Neural progenitor cell (in vitro differentiated cells): ENCODE results near the gene ARAP2. TPM values are rescaled to one million over a fixed set of nuclear protein-coding genes. Genes with fewer than 3 reads are reported as not detected.
A peak's percentile ranks its signal among the peaks of the same experiment; 100 is the strongest.

Experiments used
- DNase-seq: peaks from one replicate; pipeline ENCODE4 v3.0.0-alpha.2; 2016; ENCODE audit warnings: low spot score
- H2AFZ ChIP-seq: fragments of 200-600 bp; sonication (generic); replicated peaks from 2 replicates; pipeline ENCODE4 v1.6.1; 2016; ENCODE audit warnings: antibody characterized with exemption
- H3F3A ChIP-seq: fragments of 200-600 bp; sonication (generic); 2 replicates; pipeline ENCODE4 v1.6.1; 2016; ENCODE audit warnings: antibody characterized with exemption, low read depth
- H3K27ac ChIP-seq: fragments of 200-600 bp; sonication (generic); 2 replicates; pipeline ENCODE4 v1.5.1; 2016; ENCODE audit warnings: mild to moderate bottlenecking
- H3K27me3 ChIP-seq: fragments of 200-600 bp; sonication (generic); 2 replicates; pipeline ENCODE4 v1.6.1; 2016; ENCODE audit warnings: mild to moderate bottlenecking, moderate library complexity
- H3K36me3 ChIP-seq: fragments of 200-600 bp; sonication (generic); 2 replicates; pipeline ENCODE4 v1.5.1; 2016
- H3K4me1 ChIP-seq: fragments of 200-600 bp; sonication (generic); 2 replicates; pipeline ENCODE4 v1.6.1; 2016; ENCODE audit warnings: mixed run types
- H3K4me2 ChIP-seq: fragments of 200-600 bp; sonication (generic); 2 replicates; pipeline ENCODE4 v1.6.1; 2016
- H3K4me3 ChIP-seq: fragments of 200-600 bp; sonication (generic); 2 replicates; pipeline ENCODE4 v1.5.1; 2016
- H3K79me2 ChIP-seq: fragments of 200-600 bp; sonication (generic); 2 replicates; pipeline ENCODE4 v1.6.1; 2016; ENCODE audit warnings: low read depth
- H3K9ac ChIP-seq: fragments of 200-600 bp; sonication (generic); 2 replicates; pipeline ENCODE4 v1.6.1; 2016
- H3K9me3 ChIP-seq: fragments of 200-600 bp; sonication (generic); 2 replicates; pipeline ENCODE4 v1.5.1; 2016; ENCODE audit warnings: low read depth
- H4K20me1 ChIP-seq: fragments of 200-600 bp; sonication (generic); 2 replicates; pipeline ENCODE4 v1.6.1; 2016; ENCODE audit warnings: low read depth
- H3K27ac Mint-ChIP-seq: 3 replicates; pipeline ENCODE4 v1.8.0; 2021; ENCODE audit warnings: mixed read lengths
- H3K27me3 Mint-ChIP-seq: 2 replicates; pipeline ENCODE4 v1.8.0; 2022; ENCODE audit warnings: low read depth, mild to moderate bottlenecking, inconsistent platforms, moderate library complexity, mixed read lengths; ENCODE audit not compliant: insufficient read depth
- H3K36me3 Mint-ChIP-seq: 3 replicates; pipeline ENCODE4 v1.8.0; 2021; ENCODE audit warnings: mixed read lengths
- H3K4me1 Mint-ChIP-seq: 3 replicates; pipeline ENCODE4 v1.8.0; 2021; ENCODE audit warnings: mixed read lengths
- H3K4me3 Mint-ChIP-seq: 3 replicates; pipeline ENCODE4 v1.8.0; 2021; ENCODE audit warnings: mild to moderate bottlenecking, moderate library complexity, mixed read lengths
- H3K9me3 Mint-ChIP-seq: 3 replicates; pipeline ENCODE4 v1.8.0; 2020; ENCODE audit warnings: mixed read lengths
- CTCF ChIP-seq: fragments of 200-600 bp; sonication (generic); IDR thresholded peaks from 2 replicates; pipeline ENCODE4 v1.5.1; 2017; ENCODE audit warnings: antibody characterized with exemption, mild to moderate bottlenecking
- EZH2 ChIP-seq: fragments of 200-600 bp; sonication (generic); IDR thresholded peaks from 2 replicates; pipeline ENCODE4 v1.6.1; 2017; ENCODE audit warnings: antibody characterized with exemption, mild to moderate bottlenecking, moderate library complexity
- EZH2phosphoT487 ChIP-seq: fragments of 200-600 bp; sonication (generic); IDR thresholded peaks from 2 replicates; pipeline ENCODE4 v1.6.1; 2017; ENCODE audit warnings: antibody characterized with exemption
- total RNA-seq: library from RNA; depleted of rRNA; stranded (reverse); fragments of >200 nt; gene quantifications from 2 replicates; pipeline ENCODE4 v1.2.3, GENCODE V29; 2015; ENCODE audit warnings: low replicate concordance

Gene ARAP2
- 0.87 and 1.6 TPM in 2 replicates for total RNA-seq

- no peaks in the 10 kb centered on the region for H3K9me3 Mint-ChIP-seq
- peaks cover 15% of the 10 kb centered on the region for H3K27me3 Mint-ChIP-seq
- H3F3A ChIP-seq = peaks cover 7% of the 10 kb centered on the region
- H3K4me2 ChIP-seq = peak within 1 kb of the TSS; percentile 82
- no peak within 1 kb of the TSS for H3K27ac ChIP-seq
- H3K9ac ChIP-seq = no peak within 1 kb of the TSS
- no peak within 1 kb of the TSS for H3K27ac Mint-ChIP-seq
- no peaks in the 10 kb centered on the region for H4K20me1 ChIP-seq
- H3K79me2 ChIP-seq = no peaks in the 10 kb centered on the region
- peaks cover 6% of the 10 kb centered on the region for H3K4me1 Mint-ChIP-seq
- peaks cover 44% of the 10 kb centered on the region for H3K27me3 ChIP-seq
- H3K36me3 Mint-ChIP-seq = no peaks in the 10 kb centered on the region
- no peaks in the 10 kb centered on the region for H3K9me3 ChIP-seq
- DNase-seq = peak; percentile 80
- no peak for TF ChIP-seq EZH2phosphoT487
- TF ChIP-seq CTCF = peak; percentile 34
- no peaks in the 10 kb centered on the region for H3K4me1 ChIP-seq
- peak within 1 kb of the TSS; percentile 92 for H3K4me3 Mint-ChIP-seq
- H3K36me3 ChIP-seq = no peaks in the 10 kb centered on the region
- peak within 1 kb of the TSS; percentile 79 for H3K4me3 ChIP-seq
- peak within 1 kb of the TSS; percentile 100 for H2AFZ ChIP-seq
Observed at GRCh38 chr4:36244257-36245082, at the start of gene ARAP2. Gene ARAP2 (minus strand): TSS chr4:36244514. CDS start chr4:36229486, 15,028 bp downstream.

GRCh38 chr4:36292556-36293188 is 48.4 kb upstream of the ARAP2 start:
- H2AFZ ChIP-seq = no peak overlapping the region
- Mint-ChIP-seq H3K9me3 (no peaks in the 10 kb centered on the region), H3K36me3 (no peaks in the 10 kb centered on the region), H3K4me1 (peaks cover 4% of the 10 kb centered on the region), H3K27me3 (no peaks in the 10 kb centered on the region), H3K27ac (no peak overlapping the region), H3K4me3 (no peak overlapping the region)
- no peak overlapping the region for H3K9ac ChIP-seq
- no peaks in the 10 kb centered on the region for H3K79me2 ChIP-seq
- DNase-seq = no peak
- no peaks in the 10 kb centered on the region for H3K4me1 ChIP-seq
- no peaks in the 10 kb centered on the region for H4K20me1 ChIP-seq
- no peaks in the 10 kb centered on the region for H3K9me3 ChIP-seq
- no peak overlapping the region for H3K4me2 ChIP-seq
- no peak overlapping the region for H3K4me3 ChIP-seq
- H3F3A ChIP-seq = no peaks in the 10 kb centered on the region
- H3K27ac ChIP-seq = no peak overlapping the region
- H3K36me3 ChIP-seq = no peaks in the 10 kb centered on the region
- TF ChIP-seq EZH2phosphoT487 (no peak), CTCF (no peak), EZH2 (no peak)
- H3K27me3 ChIP-seq = no peaks in the 10 kb centered on the region

- no peak overlapping the region for H3K4me3 ChIP-seq
- H3F3A ChIP-seq = no peaks in the 10 kb centered on the region
- H4K20me1 ChIP-seq = no peaks in the 10 kb centered on the region
- no peaks in the 10 kb centered on the region for H3K27me3 ChIP-seq
- Mint-ChIP-seq H3K36me3 (no peaks in the 10 kb centered on the region), H3K4me3 (no peak overlapping the region), H3K4me1 (peaks cover 4% of the 10 kb centered on the region), H3K9me3 (peaks cover 2% of the 10 kb centered on the region), H3K27ac (no peak overlapping the region), H3K27me3 (no peaks in the 10 kb centered on the region)
- no peaks in the 10 kb centered on the region for H3K79me2 ChIP-seq
- no peak overlapping the region for H2AFZ ChIP-seq
- H3K4me2 ChIP-seq = no peak overlapping the region
- no peaks in the 10 kb centered on the region for H3K9me3 ChIP-seq
- no peak for TF ChIP-seq EZH2phosphoT487
- no peak for TF ChIP-seq CTCF
- TF ChIP-seq EZH2 = no peak
- no peaks in the 10 kb centered on the region for H3K4me1 ChIP-seq
- H3K36me3 ChIP-seq = no peaks in the 10 kb centered on the region
- H3K9ac ChIP-seq = no peak overlapping the region
- H3K27ac ChIP-seq = no peak overlapping the region
- DNase-seq = no peak
Observed at GRCh38 chr4:36290641-36291040, 46.3 kb upstream of the ARAP2 start.
